ENCODE data around the gene TMED8. TPM values are rescaled to one million over a fixed set of nuclear protein-coding genes. Genes with fewer than 3 reads are reported as not detected.

The TMED8 gene
- total RNA-seq, 1 experiment from 2014 or later, result 10.4 TPM

- CTCF ChIA-PET, result no interaction called here
- DNase-seq, result no peak
- no peak for TF ChIP-seq CTCF (IDR thresholded peaks at IDR 0.05; ENCODE audit: unreplicated experiment)
- intact Hi-C loops (cut with micrococcal nuclease; ENCODE audit: unreplicated experiment), result no loop called here
- no peaks in the 10 kb centered on the region for H3K27me3 Mint-ChIP-seq (ENCODE audit: unreplicated experiment)
- no peaks in the 10 kb centered on the region for H3K4me1 Mint-ChIP-seq (ENCODE audit: low read depth, unreplicated experiment)
- H3K9me3 Mint-ChIP-seq (ENCODE audit: low read depth, unreplicated experiment), result no peaks in the 10 kb centered on the region
- BruUV-seq (replicated peaks), result no TSS peak
- H3K27ac Mint-ChIP-seq (ENCODE audit: unreplicated experiment), result no peak overlapping the region
- no peak overlapping the region for H3K4me3 Mint-ChIP-seq (ENCODE audit: low read depth, unreplicated experiment)
- H3K36me3 Mint-ChIP-seq (ENCODE audit: insufficient read depth, unreplicated experiment), result no peaks in the 10 kb centered on the region
Measured at GRCh38 chr14:77296906-77297305, 80.0 kb downstream of the TMED8 start.

DNA sequence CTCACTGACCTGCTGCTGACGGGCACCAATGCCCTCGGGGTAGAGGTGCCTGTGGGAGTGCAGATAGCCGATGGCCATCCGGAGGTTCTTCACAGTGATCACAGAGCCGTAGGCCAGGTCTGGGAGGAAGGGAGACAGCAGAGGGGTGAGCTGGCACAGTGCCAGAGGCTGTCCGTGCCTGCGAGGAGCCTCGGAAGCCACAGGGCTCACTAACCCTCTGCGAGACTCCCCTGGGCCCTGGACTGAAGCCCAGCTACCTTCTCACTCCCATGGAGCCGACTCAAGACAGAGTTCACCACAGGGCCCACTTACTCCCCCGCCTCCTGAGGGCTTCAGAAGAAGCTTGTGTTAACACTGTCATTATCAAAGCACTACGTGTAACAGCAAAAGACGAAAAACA lies 80.7 kb downstream of the TMED8 start:
- intact Hi-C loops (cut with micrococcal nuclease; ENCODE audit: unreplicated experiment), result no loop called here

GRCh38 chr14:77290705-77291104 lies 86.2 kb downstream of the TMED8 start:
- H3K4me3 Mint-ChIP-seq (ENCODE audit: low read depth, unreplicated experiment), result no peak overlapping the region
- no peak for DNase-seq
- no peak for TF ChIP-seq CTCF (IDR thresholded peaks at IDR 0.05; ENCODE audit: unreplicated experiment)

More for the DNA sequence above, 80.7 kb downstream of the TMED8 start:
- H3K36me3 Mint-ChIP-seq (ENCODE audit: insufficient read depth, unreplicated experiment), result no peaks in the 10 kb centered on the region
- H3K27ac Mint-ChIP-seq (ENCODE audit: unreplicated experiment), result no peak overlapping the region
- H3K4me3 Mint-ChIP-seq (ENCODE audit: low read depth, unreplicated experiment), result no peak overlapping the region
- H3K9me3 Mint-ChIP-seq (ENCODE audit: low read depth, unreplicated experiment), result no peaks in the 10 kb centered on the region
- no peak for TF ChIP-seq CTCF (IDR thresholded peaks at IDR 0.05; ENCODE audit: unreplicated experiment)
- H3K4me1 Mint-ChIP-seq (ENCODE audit: low read depth, unreplicated experiment), result no peaks in the 10 kb centered on the region
- no peaks in the 10 kb centered on the region for H3K27me3 Mint-ChIP-seq (ENCODE audit: unreplicated experiment)
- DNase-seq, result no peak
- CTCF ChIA-PET, result no interaction called here
- no TSS peak for BruUV-seq (replicated peaks)

DNA sequence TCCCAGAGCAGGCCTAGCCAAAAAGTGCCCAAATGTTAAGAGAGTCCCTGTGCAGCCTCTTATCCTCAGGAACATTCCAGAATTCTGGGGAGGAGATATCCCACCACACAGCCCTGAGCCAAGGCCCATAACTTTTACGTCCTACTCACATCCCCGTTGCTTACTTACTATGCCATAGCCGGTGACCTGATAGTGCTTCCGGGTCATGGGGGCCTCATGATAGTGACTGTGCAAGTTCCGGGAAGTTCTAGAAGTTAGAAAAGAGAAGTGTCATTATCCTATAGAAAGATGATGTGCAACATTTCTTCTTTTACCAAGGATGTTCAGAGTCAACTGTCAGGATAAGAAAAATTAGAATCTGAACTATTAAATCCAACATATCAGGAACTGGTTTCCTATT lies 90.3 kb downstream of the TMED8 start:
- Mint-ChIP-seq H3K4me3 (ENCODE audit: low read depth, unreplicated experiment) (no peak overlapping the region), H3K9me3 (ENCODE audit: low read depth, unreplicated experiment) (no peaks in the 10 kb centered on the region), H3K36me3 (ENCODE audit: insufficient read depth, unreplicated experiment) (no peaks in the 10 kb centered on the region), H3K27me3 (ENCODE audit: unreplicated experiment) (no peaks in the 10 kb centered on the region), H3K4me1 (ENCODE audit: low read depth, unreplicated experiment) (no peaks in the 10 kb centered on the region), H3K27ac (ENCODE audit: unreplicated experiment) (no peak overlapping the region)
- BruUV-seq (replicated peaks), result no TSS peak
- CTCF ChIA-PET, result no interaction called here
- no peak for TF ChIP-seq CTCF (IDR thresholded peaks at IDR 0.05; ENCODE audit: unreplicated experiment)
- no peak for DNase-seq
- intact Hi-C loops (cut with micrococcal nuclease; ENCODE audit: unreplicated experiment), result no loop called here

More at GRCh38 chr14:77290705-77291104, 86.2 kb downstream of the TMED8 start:
- H3K9me3 Mint-ChIP-seq (ENCODE audit: low read depth, unreplicated experiment), result no peaks in the 10 kb centered on the region
- no peak overlapping the region for H3K27ac Mint-ChIP-seq (ENCODE audit: unreplicated experiment)
- no TSS peak for BruUV-seq (replicated peaks)
- CTCF ChIA-PET, result interaction anchor here (0.9 to 1.2 kb wide), 2 partner anchors 11 to 25 kb away, joined by 3 to 4 read pairs; no protein-coding TSS in a partner anchor
- no peaks in the 10 kb centered on the region for H3K27me3 Mint-ChIP-seq (ENCODE audit: unreplicated experiment)
- H3K4me1 Mint-ChIP-seq (ENCODE audit: low read depth, unreplicated experiment), result no peaks in the 10 kb centered on the region
- intact Hi-C loops (cut with micrococcal nuclease; ENCODE audit: unreplicated experiment), result no loop called here
- H3K36me3 Mint-ChIP-seq (ENCODE audit: insufficient read depth, unreplicated experiment), result no peaks in the 10 kb centered on the region

Other genes with a start within 250 kb of the TMED8 start
- not detected in 2 replicates for gene ZDHHC22, start 235.3 kb downstream of the TMED8 start, total RNA-seq (2022)
- 1.1 and 2.1 TPM in 2 replicates for gene TMEM63C, start 195.3 kb downstream of the TMED8 start, total RNA-seq (2022)
- gene NGB, start 105.9 kb downstream of the TMED8 start, total RNA-seq (2022), result not detected in 2 replicates
- gene POMT2, start 56.2 kb downstream of the TMED8 start, total RNA-seq (2022), result 21.7 and 22.9 TPM in 2 replicates
- 14.2 and 14.7 TPM in 2 replicates for gene GSTZ1, start 56.1 kb downstream of the TMED8 start, total RNA-seq (2022)
- 0.52 and 1.1 TPM in 2 replicates for gene SAMD15, start 285 bp upstream of the TMED8 start, total RNA-seq (2022)
- gene NOXRED1, start 46.4 kb upstream of the TMED8 start, total RNA-seq (2022), result 1.2 and 1.6 TPM in 2 replicates
- 19.3 and 19.4 TPM in 2 replicates for gene VIPAS39, start 80.5 kb upstream of the TMED8 start, total RNA-seq (2022)
- 287 and 313 TPM in 2 replicates for gene AHSA1, start 81.0 kb upstream of the TMED8 start, total RNA-seq (2022)
- gene ISM2, start 121.7 kb upstream of the TMED8 start, total RNA-seq (2022), result not detected in 2 replicates
- gene SPTLC2, start 239.5 kb upstream of the TMED8 start, total RNA-seq (2022), result 45.5 and 45.9 TPM in 2 replicates